Smooth muscle cell (in vitro differentiated cells): ENCODE measurements around the gene PKP1. TPM values are rescaled to one million over a fixed set of nuclear protein-coding genes. Genes with fewer than 3 reads are reported as not detected.

Experiments
- DNase-seq: peaks from one replicate; lab custom pipeline; 2025; ENCODE audit not compliant: unreplicated experiment; lab: John Stamatoyannopoulos, UW
- H2AFZ ChIP-seq: fragments of 200-600 bp; sonication (generic); 2 replicates; pipeline ENCODE4 v1.6.0; 2016; ENCODE audit warnings: antibody characterized with exemption, low read depth, mild to moderate bottlenecking
- H3F3A ChIP-seq: fragments of 200-600 bp; sonication (generic); 2 replicates; pipeline ENCODE4 v1.6.0; 2017; ENCODE audit warnings: antibody characterized with exemption, low read depth
- H3K27ac ChIP-seq: fragments of 200-600 bp; sonication (generic); 2 replicates; pipeline ENCODE4 v1.5.1; 2016; ENCODE audit warnings: low read depth, mild to moderate bottlenecking
- H3K27me3 ChIP-seq: fragments of 200-600 bp; sonication (generic); 2 replicates; pipeline ENCODE4 v1.6.1; 2016; ENCODE audit warnings: low read depth, mild to moderate bottlenecking
- H3K36me3 ChIP-seq: fragments of 200-600 bp; sonication (generic); 2 replicates; pipeline ENCODE4 v1.5.1; 2016; ENCODE audit warnings: low read depth
- H3K4me1 ChIP-seq: fragments of 200-600 bp; sonication (generic); 2 replicates; pipeline ENCODE4 v1.5.1; 2016; ENCODE audit warnings: low read depth
- H3K4me2 ChIP-seq: fragments of 200-600 bp; sonication (generic); 2 replicates; pipeline ENCODE4 v1.6.0; 2016; ENCODE audit warnings: mild to moderate bottlenecking
- H3K4me3 ChIP-seq: fragments of 200-600 bp; sonication (generic); 2 replicates; pipeline ENCODE4 v1.5.1; 2016; ENCODE audit warnings: mild to moderate bottlenecking
- H3K79me2 ChIP-seq: fragments of 200-600 bp; sonication (generic); 2 replicates; pipeline ENCODE4 v1.6.0; 2016; ENCODE audit warnings: low read depth, mild to moderate bottlenecking
- H3K9ac ChIP-seq: fragments of 200-600 bp; sonication (generic); 2 replicates; pipeline ENCODE4 v1.6.0; 2016; ENCODE audit warnings: low read depth
- H3K9me3 ChIP-seq: fragments of 200-600 bp; sonication (generic); replicated peaks from 2 replicates; pipeline ENCODE4 v1.5.1; 2016; ENCODE audit warnings: low read depth
- H4K20me1 ChIP-seq: fragments of 200-600 bp; sonication (generic); 2 replicates; pipeline ENCODE4 v1.6.0; 2016; ENCODE audit warnings: low read depth
- CTCF ChIP-seq: fragments of 200-600 bp; sonication (generic); IDR thresholded peaks from 2 replicates; pipeline ENCODE4 v1.5.1; 2017; ENCODE audit warnings: borderline replicate concordance, mild to moderate bottlenecking, antibody characterized with exemption; ENCODE audit not compliant: insufficient read depth, poor library complexity, severe bottlenecking
- WGBS: methylation state at CpG from one replicate; pipeline ENCODE4 v1.1.7; 2016; ENCODE audit warnings: low lambda C conversion rate; 5-methylcytosine and 5-hydroxymethylcytosine counted together
- polyA plus RNA-seq: library from polyadenylated mRNA; unstranded; fragments of >200 nt; fragmentation: Nextera tagmentation; extraction: Ambion mirVana; gene quantifications from 2 replicates; pipeline ENCODE4 v1.2.1, GENCODE V29; 2016
- total RNA-seq: library from RNA; depleted of rRNA; stranded (reverse); fragments of >200 nt; gene quantifications from 2 replicates; pipeline ENCODE4 v1.2.3, GENCODE V29; 2014

The PKP1 gene
- total and polyA plus RNA-seq, 2 experiments from 2014 or later = 26.9 to 52.5 TPM

- no peaks in the 10 kb centered on the region for H4K20me1 ChIP-seq
- peaks cover 4% of the 10 kb centered on the region for H3K4me1 ChIP-seq
- no peak overlapping the region for H3K4me2 ChIP-seq
- H3K27me3 ChIP-seq = no peaks in the 10 kb centered on the region
- H3K9ac ChIP-seq = no peak overlapping the region
- H2AFZ ChIP-seq = no peak overlapping the region
- no peak overlapping the region for H3K27ac ChIP-seq
- DNase-seq = no peak
- H3F3A ChIP-seq = no peaks in the 10 kb centered on the region
- H3K79me2 ChIP-seq = no peaks in the 10 kb centered on the region
- no peak for TF ChIP-seq CTCF
- H3K36me3 ChIP-seq = no peaks in the 10 kb centered on the region
- no peak overlapping the region for H3K4me3 ChIP-seq
- no peaks in the 10 kb centered on the region for H3K9me3 ChIP-seq
Observed at GRCh38 chr1:201351617-201352016, 68.3 kb downstream of the PKP1 start.

GRCh38 chr1:201353186-201353940 is 70.1 kb downstream of the PKP1 start:
- Histone ChIP-seq H3K4me1 (no peaks in the 10 kb centered on the region), H3K4me2 (no peak overlapping the region), H3F3A (no peaks in the 10 kb centered on the region), H3K4me3 (no peak overlapping the region), H3K27ac (no peak overlapping the region), H3K9me3 (no peaks in the 10 kb centered on the region), H2AFZ (no peak overlapping the region), H3K79me2 (no peaks in the 10 kb centered on the region), H4K20me1 (no peaks in the 10 kb centered on the region), H3K27me3 (no peaks in the 10 kb centered on the region), H3K36me3 (no peaks in the 10 kb centered on the region), H3K9ac (no peak overlapping the region)
- 83% methylated on average over 13 of the region's 13 CpGs for WGBS
- DNase-seq = no peak
- TF ChIP-seq CTCF = no peak

- H3K4me1 ChIP-seq = no peaks in the 10 kb centered on the region
- H3K36me3 ChIP-seq = no peaks in the 10 kb centered on the region
- no peak for TF ChIP-seq CTCF
- H3K79me2 ChIP-seq = no peaks in the 10 kb centered on the region
- no peaks in the 10 kb centered on the region for H3K27me3 ChIP-seq
- 98% methylated on average over 9 of the region's 9 CpGs for WGBS
- no peaks in the 10 kb centered on the region for H4K20me1 ChIP-seq
- H3K4me3 ChIP-seq = no peak overlapping the region
- no peak for DNase-seq
- no peak overlapping the region for H3K4me2 ChIP-seq
- H3K9me3 ChIP-seq = no peaks in the 10 kb centered on the region
- no peak overlapping the region for H3K9ac ChIP-seq
- H3F3A ChIP-seq = no peaks in the 10 kb centered on the region
- H2AFZ ChIP-seq = no peak overlapping the region
- no peak overlapping the region for H3K27ac ChIP-seq
Observed at GRCh38 chr1:201354151-201354900, 71.0 kb downstream of the PKP1 start.
